CD14-positive monocyte (primary cell): Measurements from ENCODE around the gene NID1. TPM values are rescaled to one million over a fixed set of nuclear protein-coding genes. Genes with fewer than 3 reads are reported as not detected.

ENCODE experiments used
- DNase-seq, 3 donors: peaks; one replicate each; pipeline ENCODE4 v3.0.0-alpha.2; 2011 to 2022
- H2AFZ ChIP-seq: 2 replicates; pipeline ENCODE4 v1.6.0; 2012; ENCODE audit warnings: mild to moderate bottlenecking, low read depth, low read length, inconsistent platforms; ENCODE audit not compliant: insufficient read depth, poor library complexity, severe bottlenecking
- H3K27ac ChIP-seq, 2 donors: 1 replicate in 1 of 2; 2 replicates in 1 of 2; pipeline ENCODE4 v1.5.1; 2012 to 2013; ENCODE audit warnings: low read length in 2 of 2, control low read depth in 1 of 2, inconsistent platforms in 1 of 2, low read depth in 1 of 2, mild to moderate bottlenecking in 1 of 2
- H3K27me3 ChIP-seq, 2 donors: one replicate each; pipeline versions ENCODE4 v1.6.0 to v1.6.1; 2011 to 2013; ENCODE audit warnings: low read length in 2 of 2; ENCODE audit not compliant: control insufficient read depth in 2 of 2, insufficient read depth in 2 of 2
- H3K36me3 ChIP-seq, 2 donors: replicated peaks in 1 of 2; 1 replicate in 1 of 2; 2 replicates in 1 of 2; pipeline versions ENCODE4 v1.5.1 to v1.6.1; 2012 to 2013; ENCODE audit warnings: low read length in 2 of 2, control low read depth in 1 of 2, inconsistent platforms in 1 of 2, mild to moderate bottlenecking in 1 of 2; ENCODE audit not compliant: insufficient read depth in 2 of 2, control insufficient read depth in 1 of 2
- H3K4me1 ChIP-seq, 2 donors: 1 replicate in 1 of 2; 2 replicates in 1 of 2; pipeline versions ENCODE4 v1.5.1 to v1.6.1; 2012 to 2013; ENCODE audit warnings: low read length in 2 of 2, control low read depth in 1 of 2, inconsistent platforms in 1 of 2, mild to moderate bottlenecking in 1 of 2, moderate library complexity in 1 of 2; ENCODE audit not compliant: insufficient read depth in 2 of 2, control insufficient read depth in 1 of 2
- H3K4me2 ChIP-seq: replicated peaks from 2 replicates; pipeline ENCODE3; 2012; ENCODE audit warnings: low read length, moderate library complexity, mild to moderate bottlenecking; ENCODE audit not compliant: poor library complexity, severe bottlenecking; ENCODE audit errors: extremely low read depth
- H3K4me3 ChIP-seq, 3 experiments: fragments of 200-600 bp in 1 of 3; sonication (generic) in 1 of 3; replicated peaks in 1 of 3; 1 replicate in 2 of 3; 2 replicates in 1 of 3; pipeline ENCODE4 v1.5.1; 2011 to 2013; ENCODE audit warnings: low read length in 3 of 3, mild to moderate bottlenecking in 3 of 3, control low read depth in 2 of 3, low read depth in 2 of 3, inconsistent platforms in 1 of 3, moderate library complexity in 1 of 3
- H3K79me2 ChIP-seq: 2 replicates; pipeline ENCODE4 v1.6.0; 2012; ENCODE audit warnings: mild to moderate bottlenecking, control low read depth, inconsistent platforms, low read length, moderate library complexity; ENCODE audit not compliant: insufficient read depth
- H3K9ac ChIP-seq: 2 replicates; pipeline ENCODE4 v1.6.0; 2017; ENCODE audit warnings: low read length, mild to moderate bottlenecking; ENCODE audit not compliant: insufficient read depth, poor library complexity, severe bottlenecking
- H3K9me3 ChIP-seq, 2 donors: replicated peaks in 1 of 2; 1 replicate in 1 of 2; 2 replicates in 1 of 2; pipeline versions ENCODE4 v1.5.1 to v1.6.1; 2012 to 2013; ENCODE audit warnings: low read length in 2 of 2, control low read depth in 1 of 2; ENCODE audit not compliant: control insufficient read depth in 1 of 2, insufficient read depth in 1 of 2
- H4K20me1 ChIP-seq: 2 replicates; pipeline ENCODE4 v1.6.0; 2012; ENCODE audit warnings: mild to moderate bottlenecking, low read length, control low read depth, moderate library complexity; ENCODE audit not compliant: insufficient read depth
- H3K27ac Mint-ChIP-seq, 7 donors: one replicate each; pipeline ENCODE4 v1.8.0; 2020; ENCODE audit warnings: mild to moderate bottlenecking in 7 of 7, mixed read lengths in 7 of 7, moderate library complexity in 6 of 7, inconsistent platforms in 2 of 7
- H3K27me3 Mint-ChIP-seq, 3 donors: one replicate each; pipeline ENCODE4 v1.8.0; 2021 to 2022; ENCODE audit warnings: low read depth in 3 of 3, mild to moderate bottlenecking in 3 of 3, mixed read lengths in 3 of 3, moderate library complexity in 3 of 3, inconsistent platforms in 1 of 3
- H3K36me3 Mint-ChIP-seq, 2 donors: one replicate each; pipeline ENCODE4 v1.8.0; 2020; ENCODE audit warnings: mixed read lengths in 2 of 2, inconsistent platforms in 1 of 2, mild to moderate bottlenecking in 1 of 2
- H3K4me1 Mint-ChIP-seq: one replicate; pipeline ENCODE4 v1.8.0; 2020; ENCODE audit warnings: mild to moderate bottlenecking, mixed read lengths
- H3K4me3 Mint-ChIP-seq, 2 donors: one replicate each; pipeline ENCODE4 v1.8.0; 2020; ENCODE audit warnings: mild to moderate bottlenecking in 2 of 2, mixed read lengths in 2 of 2, moderate library complexity in 1 of 2
- H3K9me3 Mint-ChIP-seq, 7 donors: one replicate each; pipeline ENCODE4 v1.8.0; 2020 to 2022; ENCODE audit warnings: mixed read lengths in 7 of 7, mild to moderate bottlenecking in 6 of 7, moderate library complexity in 6 of 7, inconsistent platforms in 2 of 7
- WGBS: methylation state at CpG from one replicate; pipeline ENCODE4 v1.1.5; 2013; ENCODE audit warnings: missing lambda C conversion rate; ENCODE audit not compliant: insufficient coverage; 5-methylcytosine and 5-hydroxymethylcytosine counted together
- intact Hi-C, 2 donors: fragments of 100-400 bp; cut with micrococcal nuclease; formaldehyde crosslinking; loops; one replicate each; pipeline versions ENCODE4 v1.15.0 to v1.15.1; 2023
- polyA plus RNA-seq, 3 donors: library from polyadenylated mRNA; depleted of rRNA in 1 of 3; unstranded in 2 of 3; stranded (reverse) in 1 of 3; fragments of 300-500 nt in 2 of 3; fragments of >200 nt in 1 of 3; fragmentation: Illumina TruSeq in 2 of 3; gene quantifications; 1 replicate in 2 of 3; 2 replicates in 1 of 3; pipeline ENCODE4 v1.2.3, GENCODE V29; 2012 to 2021
- TF ChIP-seq, protein P1 (sequence below): fragments of 200-600 bp; IDR thresholded peaks from one replicate; pipeline ENCODE4 v1.8.0; 2022; ENCODE audit warnings: antibody characterized with exemption, mild to moderate bottlenecking

The NID1 gene
- polyA plus RNA-seq, 3 donors = 6.8 to 19.7 (median 14.4) TPM

DNA sequence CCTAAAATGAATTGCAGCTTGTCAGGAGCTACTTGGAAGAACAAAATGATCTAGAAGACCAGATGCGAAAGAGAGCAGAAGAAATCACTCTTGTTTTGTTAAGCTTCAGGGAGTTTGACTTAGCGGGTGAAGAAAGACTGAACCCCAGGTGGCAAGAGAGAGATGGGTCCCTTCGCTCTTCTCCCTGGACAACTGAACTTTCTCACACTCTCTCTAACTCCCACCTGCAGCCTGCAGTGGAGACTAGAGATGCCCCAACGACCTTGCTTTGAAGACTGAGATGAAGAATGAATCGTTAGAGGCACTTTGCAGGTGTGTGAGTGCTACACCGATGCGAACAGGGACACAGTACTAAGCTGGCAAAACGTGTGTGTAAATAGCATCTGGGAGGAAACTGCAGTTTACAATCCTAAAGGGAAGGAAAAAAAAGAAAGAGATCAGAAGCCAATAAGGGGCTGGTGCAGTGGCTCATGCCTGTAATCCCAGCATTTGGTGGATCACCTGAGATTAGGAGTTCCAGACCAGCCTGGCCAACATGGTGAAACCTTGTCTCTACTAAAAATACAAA, 133.6 kb downstream of the NID1 start:
- Histone ChIP-seq H3K4me3 (peak overlapping the region in 1 of 3 experiments; percentile 13), H3K27me3 (no peaks in the 10 kb centered on the region), H4K20me1 (no peaks in the 10 kb centered on the region), H3K4me2 (no peak overlapping the region), H3K27ac (peak overlapping the region in 1 of 2 donors; percentile 77), H3K9ac (no peak overlapping the region), H3K36me3 (no peaks in the 10 kb centered on the region), H3K4me1 (peaks cover 64 to 81% of the 10 kb centered on the region in 2 donors), H3K9me3 (no peaks in the 10 kb centered on the region), H3K79me2 (peaks cover 25% of the 10 kb centered on the region), H2AFZ (peak overlapping the region; percentile 46)
- intact Hi-C loops = no loop called here
- H3K4me3 Mint-ChIP-seq = no peak overlapping the region
- peaks cover 75% of the 10 kb centered on the region for H3K4me1 Mint-ChIP-seq
- no peaks in the 10 kb centered on the region for H3K9me3 Mint-ChIP-seq
- H3K27me3 Mint-ChIP-seq = no peaks in the 10 kb centered on the region
- TF ChIP-seq, protein P1, sequence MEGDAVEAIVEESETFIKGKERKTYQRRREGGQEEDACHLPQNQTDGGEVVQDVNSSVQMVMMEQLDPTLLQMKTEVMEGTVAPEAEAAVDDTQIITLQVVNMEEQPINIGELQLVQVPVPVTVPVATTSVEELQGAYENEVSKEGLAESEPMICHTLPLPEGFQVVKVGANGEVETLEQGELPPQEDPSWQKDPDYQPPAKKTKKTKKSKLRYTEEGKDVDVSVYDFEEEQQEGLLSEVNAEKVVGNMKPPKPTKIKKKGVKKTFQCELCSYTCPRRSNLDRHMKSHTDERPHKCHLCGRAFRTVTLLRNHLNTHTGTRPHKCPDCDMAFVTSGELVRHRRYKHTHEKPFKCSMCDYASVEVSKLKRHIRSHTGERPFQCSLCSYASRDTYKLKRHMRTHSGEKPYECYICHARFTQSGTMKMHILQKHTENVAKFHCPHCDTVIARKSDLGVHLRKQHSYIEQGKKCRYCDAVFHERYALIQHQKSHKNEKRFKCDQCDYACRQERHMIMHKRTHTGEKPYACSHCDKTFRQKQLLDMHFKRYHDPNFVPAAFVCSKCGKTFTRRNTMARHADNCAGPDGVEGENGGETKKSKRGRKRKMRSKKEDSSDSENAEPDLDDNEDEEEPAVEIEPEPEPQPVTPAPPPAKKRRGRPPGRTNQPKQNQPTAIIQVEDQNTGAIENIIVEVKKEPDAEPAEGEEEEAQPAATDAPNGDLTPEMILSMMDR = no peak
- WGBS = 63% methylated on average over 6 of the region's 8 CpGs
- H3K27ac Mint-ChIP-seq = peak overlapping the region; percentile 27 to 91 (median 81)
- no peaks in the 10 kb centered on the region for H3K36me3 Mint-ChIP-seq
- no peak for DNase-seq

DNA sequence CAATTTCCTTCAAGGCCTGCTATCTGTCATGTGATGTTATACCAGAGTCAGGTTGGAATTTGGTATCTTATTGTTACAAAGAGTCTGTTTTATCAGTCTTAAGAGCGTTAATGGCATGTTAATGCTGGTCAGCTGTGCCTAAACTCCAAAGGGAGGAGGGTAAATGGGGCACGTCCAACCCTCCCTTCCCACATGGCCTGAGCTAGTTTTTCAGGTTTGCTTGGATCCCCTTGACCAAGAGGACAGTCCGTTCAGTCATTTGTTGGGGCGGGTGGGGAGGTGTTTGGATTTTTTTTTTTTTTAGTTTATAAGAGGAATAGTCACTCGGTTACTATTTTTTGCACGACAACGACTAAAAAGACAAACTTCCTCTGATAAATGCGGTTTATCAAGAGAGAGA, 134.3 kb downstream of the NID1 start:
- no peak overlapping the region for H3K4me3 ChIP-seq
- intact Hi-C loops = no loop called here
- peaks cover 60 to 74% of the 10 kb centered on the region in 2 donors for H3K4me1 ChIP-seq
- peak overlapping the region in 3 of 7 donors; percentile 15 to 82 (median 44) for H3K27ac Mint-ChIP-seq
- no CpG with 5 or more reads among the region's 8 CpGs for WGBS
- H3K4me1 Mint-ChIP-seq = peaks cover 68% of the 10 kb centered on the region
- H3K4me3 Mint-ChIP-seq = no peak overlapping the region
- no peaks in the 10 kb centered on the region for H4K20me1 ChIP-seq
- no peak overlapping the region for H2AFZ ChIP-seq
- no peaks in the 10 kb centered on the region for H3K9me3 Mint-ChIP-seq
- H3K79me2 ChIP-seq = peaks cover 19% of the 10 kb centered on the region
- no peaks in the 10 kb centered on the region for H3K36me3 ChIP-seq
- H3K9ac ChIP-seq = no peak overlapping the region
- no peak for DNase-seq
- no peaks in the 10 kb centered on the region for H3K9me3 ChIP-seq
- H3K27me3 ChIP-seq = no peaks in the 10 kb centered on the region
- H3K27ac ChIP-seq = peak overlapping the region in 1 of 2 donors; percentile 77
- no peak overlapping the region for H3K4me2 ChIP-seq
- TF ChIP-seq, protein P1 = no peak
- H3K36me3 Mint-ChIP-seq = no peaks in the 10 kb centered on the region
- H3K27me3 Mint-ChIP-seq = peaks cover 0 to under 1% (median 0%) of the 10 kb centered on the region in 3 donors
